Endothelial cell of umbilical vein (primary cell): ENCODE measurements around the gene HBA2.

Source experiments
- POLR2A ChIP-seq: IDR thresholded peaks from 2 replicates; pipeline ENCODE4 v1.6.1; 2012; ENCODE audit warnings: low read depth, mild to moderate bottlenecking, control low read depth, low read length
- TF ChIP-seq, protein P1 (sequence below), 2 donors: IDR thresholded peaks; 1 replicate in 1 of 2; 2 replicates in 1 of 2; pipeline ENCODE4 v1.5.1; 2011; ENCODE audit warnings: low read length in 2 of 2, mild to moderate bottlenecking in 2 of 2, moderate library complexity in 2 of 2, control low read depth in 1 of 2, inconsistent platforms in 1 of 2, low read depth in 1 of 2; ENCODE audit not compliant: insufficient read depth in 1 of 2; ENCODE audit errors: extremely low read depth in 1 of 2
- TF ChIP-seq, protein P2 (sequence below): IDR thresholded peaks from 2 replicates; pipeline ENCODE4 v1.6.1; 2011; ENCODE audit not compliant: insufficient read depth, insufficient read length

DNA sequence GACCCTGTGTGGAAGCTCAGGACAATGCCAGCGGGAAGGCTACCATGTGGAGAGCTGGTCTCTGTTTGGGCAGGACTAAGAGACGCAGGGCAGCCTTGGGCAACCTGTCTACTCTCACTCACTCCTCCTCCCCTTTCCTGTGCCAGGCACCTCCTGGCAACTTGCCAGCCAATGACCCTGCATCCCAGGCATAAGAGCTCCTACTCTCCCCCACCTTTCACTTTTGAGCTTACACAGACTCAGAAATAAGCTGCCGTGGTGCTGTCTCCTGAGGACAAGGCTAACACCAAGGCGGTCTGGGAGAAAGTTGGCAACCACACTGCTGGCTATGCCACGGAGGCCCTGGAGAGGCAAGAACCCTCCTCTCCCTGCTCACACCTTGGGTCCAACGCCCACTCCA, 4.3 kb upstream of the HBA2 start:
- TF ChIP-seq, protein P1, sequence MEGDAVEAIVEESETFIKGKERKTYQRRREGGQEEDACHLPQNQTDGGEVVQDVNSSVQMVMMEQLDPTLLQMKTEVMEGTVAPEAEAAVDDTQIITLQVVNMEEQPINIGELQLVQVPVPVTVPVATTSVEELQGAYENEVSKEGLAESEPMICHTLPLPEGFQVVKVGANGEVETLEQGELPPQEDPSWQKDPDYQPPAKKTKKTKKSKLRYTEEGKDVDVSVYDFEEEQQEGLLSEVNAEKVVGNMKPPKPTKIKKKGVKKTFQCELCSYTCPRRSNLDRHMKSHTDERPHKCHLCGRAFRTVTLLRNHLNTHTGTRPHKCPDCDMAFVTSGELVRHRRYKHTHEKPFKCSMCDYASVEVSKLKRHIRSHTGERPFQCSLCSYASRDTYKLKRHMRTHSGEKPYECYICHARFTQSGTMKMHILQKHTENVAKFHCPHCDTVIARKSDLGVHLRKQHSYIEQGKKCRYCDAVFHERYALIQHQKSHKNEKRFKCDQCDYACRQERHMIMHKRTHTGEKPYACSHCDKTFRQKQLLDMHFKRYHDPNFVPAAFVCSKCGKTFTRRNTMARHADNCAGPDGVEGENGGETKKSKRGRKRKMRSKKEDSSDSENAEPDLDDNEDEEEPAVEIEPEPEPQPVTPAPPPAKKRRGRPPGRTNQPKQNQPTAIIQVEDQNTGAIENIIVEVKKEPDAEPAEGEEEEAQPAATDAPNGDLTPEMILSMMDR (IDR thresholded peaks at IDR 0.05; ENCODE audit: extremely low read depth in 1 of 2, insufficient read depth in 1 of 2, low read depth in 1 of 2, low read length in 2 of 2): no peak
- TF ChIP-seq, protein P2, sequence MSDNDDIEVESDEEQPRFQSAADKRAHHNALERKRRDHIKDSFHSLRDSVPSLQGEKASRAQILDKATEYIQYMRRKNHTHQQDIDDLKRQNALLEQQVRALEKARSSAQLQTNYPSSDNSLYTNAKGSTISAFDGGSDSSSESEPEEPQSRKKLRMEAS: no peak
- no peak for TF ChIP-seq POLR2A
